Stomach (tissue), 4 donors: Measurements from ENCODE around the gene THADA.

Experiments used
- CTCF ChIP-seq, 7 experiments: fragments of 450-650 bp in 4 of 7; fragments of 200-600 bp in 3 of 7; sonication (generic) in 3 of 7; IDR thresholded peaks; one replicate each; pipeline ENCODE4 v1.5.1; 2016 to 2019; ENCODE audit warnings: antibody characterized with exemption in 7 of 7, control low read depth in 2 of 7, mild to moderate bottlenecking in 1 of 7
- EP300 ChIP-seq: sonication (generic); formaldehyde crosslinking; IDR thresholded peaks from one replicate; pipeline ENCODE4 v1.6.1; 2017; ENCODE audit warnings: antibody characterized with exemption
- POLR2A ChIP-seq, 4 donors: fragments of 450-650 bp; IDR thresholded peaks; one replicate each; pipeline ENCODE4 v1.6.1; 2016; ENCODE audit warnings: antibody characterized with exemption in 4 of 4, control low read depth in 2 of 4, mild to moderate bottlenecking in 1 of 4, moderate library complexity in 1 of 4
- POLR2AphosphoS5 ChIP-seq, 3 donors: sonication (generic); formaldehyde crosslinking; IDR thresholded peaks; one replicate each; pipeline ENCODE4 v1.6.1; 2016; ENCODE audit warnings: antibody characterized with exemption in 3 of 3

GRCh38 chr2:43217228-43218154 lies 378.3 kb downstream of the THADA start:
- TF ChIP-seq CTCF (IDR thresholded peaks at IDR 0.05) (no peak), POLR2A (IDR thresholded peaks at IDR 0.05) (no peak), EP300 (no peak), POLR2AphosphoS5 (IDR thresholded peaks at IDR 0.05) (no peak)
